Thyroid gland (tissue), 4 donors: ENCODE measurements around the gene FSTL4. TPM values are rescaled to one million over a fixed set of nuclear protein-coding genes. Genes with fewer than 3 reads are reported as not detected.

ENCODE experiments used
- DNase-seq, 2 donors: peaks; one replicate each; pipeline ENCODE4 v3.0.0-alpha.2; 2019
- H3K27ac ChIP-seq, 3 donors: fragments of 200-600 bp; sonication (generic); 1 replicate in 2 of 3; 2 replicates in 1 of 3; pipeline ENCODE4 v1.5.1; 2016 to 2019; ENCODE audit warnings: mild to moderate bottlenecking in 1 of 3, moderate library complexity in 1 of 3
- H3K27me3 ChIP-seq: fragments of 200-600 bp; sonication (generic); one replicate; pipeline ENCODE4 v1.5.1; 2019
- H3K36me3 ChIP-seq, 2 donors: fragments of 200-600 bp; sonication (generic); one replicate each; pipeline ENCODE4 v1.5.1; 2016 to 2019
- H3K4me1 ChIP-seq, 2 donors: fragments of 200-600 bp; sonication (generic); one replicate each; pipeline ENCODE4 v1.5.1; 2017 to 2019
- H3K4me3 ChIP-seq, 3 donors: fragments of 200-600 bp; sonication (generic); replicated peaks in 1 of 3; 1 replicate in 2 of 3; 2 replicates in 1 of 3; pipeline ENCODE4 v1.5.1; 2016; ENCODE audit warnings: mild to moderate bottlenecking in 1 of 3
- H3K9me3 ChIP-seq: fragments of 200-600 bp; sonication (generic); one replicate; pipeline ENCODE4 v1.5.1; 2017
- POLR2A ChIP-seq, 2 donors: fragments of 450-650 bp; IDR thresholded peaks; one replicate each; pipeline ENCODE4 v1.6.1; 2017; ENCODE audit warnings: antibody characterized with exemption in 2 of 2, mild to moderate bottlenecking in 2 of 2, moderate library complexity in 1 of 2
- WGBS, 2 donors: methylation state at CpG; one replicate each; pipeline ENCODE4 v1.1.5; 2017; 5-methylcytosine and 5-hydroxymethylcytosine counted together
- intact Hi-C: fragments of 100-400 bp; cut with DNase I; formaldehyde crosslinking; loops from one replicate; pipeline ENCODE4 v1.15.1; 2023
- total RNA-seq, 4 donors: library from RNA; depleted of rRNA; stranded (reverse); fragments of >200 nt; gene quantifications; one replicate each; pipeline ENCODE4 v1.2.3, GENCODE V29; 2016
- TF ChIP-seq, protein P1 (sequence below), 6 experiments: fragments of 200-600 bp in 3 of 6; fragments of 450-650 bp in 3 of 6; sonication (generic) in 3 of 6; IDR thresholded peaks; one replicate each; pipeline ENCODE4 v1.5.1; 2016 to 2019; ENCODE audit warnings: antibody characterized with exemption in 6 of 6, mild to moderate bottlenecking in 2 of 6, inconsistent platforms in 1 of 6, moderate library complexity in 1 of 6

The FSTL4 gene
- total RNA-seq, 4 donors from 2014 or later, result 0.10 to 0.13 TPM; not detected in 2

DNA sequence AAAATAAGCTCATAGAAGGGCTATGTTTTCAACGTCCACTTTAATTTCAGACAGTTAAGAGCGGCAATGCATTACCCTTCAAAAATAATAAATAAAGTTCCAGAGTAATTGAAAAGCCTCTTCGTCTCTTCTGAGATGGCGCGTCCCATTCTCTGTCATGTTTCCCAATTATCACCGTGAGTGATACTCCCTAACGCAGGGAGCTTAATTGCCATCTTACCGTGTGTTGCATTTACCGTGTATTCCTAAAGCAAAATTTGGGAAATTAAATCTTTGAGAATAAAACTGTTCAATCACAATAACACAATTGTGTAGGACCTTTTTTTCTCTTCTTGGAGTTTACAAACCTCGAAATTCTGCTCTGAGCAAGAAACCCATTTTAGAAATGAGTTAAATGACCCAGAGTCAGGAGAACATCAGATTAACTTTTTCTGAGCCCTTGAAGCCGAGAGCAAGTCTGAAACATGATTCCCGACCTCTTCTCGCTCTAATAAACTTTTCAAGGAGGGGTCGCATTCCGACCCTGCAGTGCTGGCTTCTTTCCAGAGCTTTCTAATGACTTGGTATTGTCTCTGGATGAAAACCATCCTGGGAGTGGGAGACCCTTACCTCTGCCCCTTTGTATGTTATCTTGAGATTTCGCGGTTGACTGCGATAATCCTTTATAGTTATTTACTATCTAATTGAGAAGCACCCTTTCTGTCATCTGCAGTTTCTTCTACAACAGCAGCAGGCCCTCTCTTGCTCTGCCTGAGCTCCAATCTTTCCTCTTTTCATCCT, 251.5 kb downstream of the FSTL4 start:
- WGBS, 2 donors, result 49 to 51% methylated on average over 18 of the region's 18 CpGs
- H3K4me1 ChIP-seq, result no peaks in the 10 kb centered on the region
- no peak for DNase-seq
- H3K27ac ChIP-seq, result no peak overlapping the region
- no peaks in the 10 kb centered on the region for H3K36me3 ChIP-seq
- intact Hi-C loops, result no loop called here
- no peak overlapping the region for H3K4me3 ChIP-seq
- TF ChIP-seq, protein P1, sequence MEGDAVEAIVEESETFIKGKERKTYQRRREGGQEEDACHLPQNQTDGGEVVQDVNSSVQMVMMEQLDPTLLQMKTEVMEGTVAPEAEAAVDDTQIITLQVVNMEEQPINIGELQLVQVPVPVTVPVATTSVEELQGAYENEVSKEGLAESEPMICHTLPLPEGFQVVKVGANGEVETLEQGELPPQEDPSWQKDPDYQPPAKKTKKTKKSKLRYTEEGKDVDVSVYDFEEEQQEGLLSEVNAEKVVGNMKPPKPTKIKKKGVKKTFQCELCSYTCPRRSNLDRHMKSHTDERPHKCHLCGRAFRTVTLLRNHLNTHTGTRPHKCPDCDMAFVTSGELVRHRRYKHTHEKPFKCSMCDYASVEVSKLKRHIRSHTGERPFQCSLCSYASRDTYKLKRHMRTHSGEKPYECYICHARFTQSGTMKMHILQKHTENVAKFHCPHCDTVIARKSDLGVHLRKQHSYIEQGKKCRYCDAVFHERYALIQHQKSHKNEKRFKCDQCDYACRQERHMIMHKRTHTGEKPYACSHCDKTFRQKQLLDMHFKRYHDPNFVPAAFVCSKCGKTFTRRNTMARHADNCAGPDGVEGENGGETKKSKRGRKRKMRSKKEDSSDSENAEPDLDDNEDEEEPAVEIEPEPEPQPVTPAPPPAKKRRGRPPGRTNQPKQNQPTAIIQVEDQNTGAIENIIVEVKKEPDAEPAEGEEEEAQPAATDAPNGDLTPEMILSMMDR (IDR thresholded peaks at IDR 0.05), result no peak
- no peak for TF ChIP-seq POLR2A (IDR thresholded peaks at IDR 0.05)
- no peaks in the 10 kb centered on the region for H3K9me3 ChIP-seq
- no peaks in the 10 kb centered on the region for H3K27me3 ChIP-seq

DNA sequence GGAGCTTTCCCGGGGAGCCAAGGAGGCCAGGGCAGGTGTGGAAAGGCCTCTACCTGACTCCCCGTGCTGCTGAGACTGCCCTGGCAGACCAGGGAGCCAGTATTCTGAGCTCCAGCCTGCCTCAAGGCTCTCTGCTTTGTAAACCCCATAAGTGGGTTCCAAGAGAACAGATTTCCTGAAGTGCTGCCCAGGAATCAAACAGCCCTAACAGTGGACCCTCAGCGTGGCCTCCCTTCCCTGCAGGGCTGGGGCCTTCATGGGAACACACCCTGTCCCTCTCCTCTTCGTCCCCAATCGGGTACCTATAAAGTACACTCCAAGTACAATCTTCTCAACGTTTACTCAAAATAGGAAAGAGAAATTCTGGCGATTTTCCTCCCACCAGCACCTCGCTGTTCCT, 252.5 kb downstream of the FSTL4 start:
- no peak overlapping the region for H3K4me3 ChIP-seq
- no peak overlapping the region for H3K27ac ChIP-seq
- H3K36me3 ChIP-seq, result no peaks in the 10 kb centered on the region
- WGBS, 2 donors, result 51 to 65% methylated on average over 8 of the region's 8 CpGs
- DNase-seq, result no peak
- no peak for TF ChIP-seq POLR2A (IDR thresholded peaks at IDR 0.05)
- TF ChIP-seq, protein P1 (IDR thresholded peaks at IDR 0.05), result no peak
- H3K27me3 ChIP-seq, result no peaks in the 10 kb centered on the region
- H3K4me1 ChIP-seq, result no peaks in the 10 kb centered on the region
- intact Hi-C loops, result no loop called here
- H3K9me3 ChIP-seq, result no peaks in the 10 kb centered on the region

DNA sequence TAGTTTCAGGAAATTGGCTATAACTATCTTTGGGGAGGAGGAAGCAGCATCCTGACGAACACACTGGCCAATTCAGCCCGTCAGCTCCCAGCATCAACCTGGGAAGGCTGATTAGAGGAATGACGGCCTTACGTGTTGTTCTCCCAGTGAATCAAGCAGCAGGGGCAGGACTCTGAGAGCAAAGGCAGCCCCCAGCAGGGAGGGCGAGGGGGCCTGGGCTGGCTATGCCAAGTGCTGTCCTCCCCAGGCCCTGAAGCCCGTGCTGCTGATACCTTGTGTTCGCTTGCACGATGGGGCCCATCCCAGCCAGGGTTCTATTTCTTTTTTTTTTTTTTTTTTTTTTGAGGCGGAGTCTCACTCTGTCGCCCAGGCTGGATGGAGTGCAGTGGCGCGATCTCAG, 254.1 kb downstream of the FSTL4 start:
- Histone ChIP-seq H3K27me3 (no peaks in the 10 kb centered on the region), H3K9me3 (no peaks in the 10 kb centered on the region), H3K27ac (no peak overlapping the region), H3K4me3 (no peak overlapping the region), H3K4me1 (no peaks in the 10 kb centered on the region), H3K36me3 (no peaks in the 10 kb centered on the region)
- 88 to 95% methylated on average over 12 of the region's 12 CpGs for whole genome bisulfite sequencing, 2 donors
- DNase-seq, result no peak
- intact Hi-C loops, result no loop called here
- TF ChIP-seq POLR2A (IDR thresholded peaks at IDR 0.05), result no peak
- TF ChIP-seq, protein P1 (IDR thresholded peaks at IDR 0.05), result no peak

DNA sequence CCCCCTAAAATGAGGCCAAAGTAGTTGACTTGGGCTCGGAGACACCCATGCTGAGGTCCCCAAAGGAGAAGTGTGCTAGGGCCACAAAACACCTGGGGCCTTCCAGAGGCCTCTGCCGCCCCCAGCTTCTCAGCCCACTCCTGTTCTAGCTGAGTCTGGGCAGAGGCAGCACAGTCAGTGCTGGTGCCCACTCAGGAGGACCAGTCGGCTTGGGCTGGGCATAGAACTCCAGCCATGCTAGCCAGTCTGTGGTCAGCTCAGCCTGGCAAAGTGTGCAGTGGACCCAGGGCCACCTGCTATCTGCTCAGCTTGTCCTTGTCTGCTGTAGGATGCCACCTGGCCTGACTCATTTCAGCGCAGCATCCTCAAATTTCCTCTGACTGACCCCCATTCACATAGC, 254.6 kb downstream of the FSTL4 start:
- TF ChIP-seq, protein P1 (IDR thresholded peaks at IDR 0.05), result no peak
- TF ChIP-seq POLR2A (IDR thresholded peaks at IDR 0.05), result no peak
- no peak overlapping the region for H3K4me3 ChIP-seq
- no peaks in the 10 kb centered on the region for H3K4me1 ChIP-seq
- no peak overlapping the region for H3K27ac ChIP-seq
- no peaks in the 10 kb centered on the region for H3K9me3 ChIP-seq
- H3K27me3 ChIP-seq, result no peaks in the 10 kb centered on the region
- intact Hi-C loops, result no loop called here
- DNase-seq, result no peak
- 86 to 95% methylated on average over 4 of the region's 4 CpGs for WGBS, 2 donors
- H3K36me3 ChIP-seq, result no peaks in the 10 kb centered on the region

DNA sequence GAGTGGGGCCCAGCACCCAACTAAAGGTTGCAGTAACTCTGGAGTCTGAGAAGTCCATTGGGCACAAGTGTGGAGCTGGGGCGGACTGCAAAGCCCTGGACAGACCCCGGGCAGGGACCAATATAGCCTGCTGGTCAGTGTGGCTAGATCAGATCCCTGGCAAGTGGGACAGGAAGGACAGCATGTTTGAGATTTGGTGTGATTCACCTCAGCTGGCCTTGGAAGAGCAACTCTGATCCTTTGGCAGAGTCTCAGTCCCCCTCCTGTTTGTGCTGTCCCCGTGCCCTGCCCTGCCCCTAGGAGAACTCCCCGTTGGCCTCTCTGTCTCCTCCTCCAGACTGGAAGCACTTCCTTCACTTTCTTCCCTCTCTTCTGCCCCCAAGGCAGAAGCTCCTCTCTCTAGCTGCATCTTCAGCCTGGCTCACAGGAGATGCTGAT, 255.3 kb downstream of the FSTL4 start:
- WGBS, 2 donors, result 57 to 88% methylated on average over 2 to 4 of the region's 4 CpGs
- Histone ChIP-seq H3K27me3 (no peaks in the 10 kb centered on the region), H3K9me3 (no peaks in the 10 kb centered on the region), H3K4me3 (no peak overlapping the region), H3K36me3 (no peaks in the 10 kb centered on the region), H3K27ac (no peak overlapping the region), H3K4me1 (no peaks in the 10 kb centered on the region)
- no peak for TF ChIP-seq POLR2A (IDR thresholded peaks at IDR 0.05)
- TF ChIP-seq, protein P1 (IDR thresholded peaks at IDR 0.05), result no peak
- intact Hi-C loops, result no loop called here
- no peak for DNase-seq
